Measurements from ENCODE around the gene GNAI2. TPM values are rescaled to one million over a fixed set of nuclear protein-coding genes. Genes with fewer than 3 reads are reported as not detected.
A peak's percentile ranks its signal among the peaks of the same experiment; 100 is the strongest.

The GNAI2 gene
- polyA plus RNA-seq, 1 of the 3 experiments (the other 2 are of a cell fraction): 649 TPM

GRCh38 chr3:50203113-50203808 is 32.7 kb upstream of the GNAI2 start:
- H3K27me3 ChIP-seq (ENCODE audit: insufficient read depth): peaks cover 44% of the 10 kb centered on the region
- no peaks in the 10 kb centered on the region for H3K9me2 ChIP-seq
- H3K4me2 ChIP-seq: no peak overlapping the region
- no peak overlapping the region for H3K27ac ChIP-seq (ENCODE audit: low read depth in 2 of 2, low read length in 1 of 2)
- H3K4me1 ChIP-seq (ENCODE audit: control insufficient read depth in 1 of 2, insufficient read depth in 2 of 2, low read depth in 1 of 2, low read length in 1 of 2): peaks cover 0 to 11% of the 10 kb centered on the region in 2 experiments; a peak in 1 of 4 replicates
- 92% methylated on average over 4 of the region's 9 CpGs for WGBS (ENCODE audit: low lambda C conversion rate)
- H4K20me1 ChIP-seq (ENCODE audit: insufficient read depth): no peaks in the 10 kb centered on the region
- DNase-seq: no peak
- TF ChIP-seq USF2 (IDR thresholded peaks at IDR 0.05; ENCODE audit: borderline replicate concordance, low read depth, low read length) (no peak), MAX (IDR thresholded peaks at IDR 0.05; ENCODE audit: low read depth) (no peak), EP300 (IDR thresholded peaks at IDR 0.05; ENCODE audit: borderline replicate concordance in 1 of 2, low read depth in 1 of 2, low read length in 1 of 2) (no peak), GABPA (IDR thresholded peaks at IDR 0.05; ENCODE audit: low read depth) (no peak), POLR2AphosphoS5 (IDR thresholded peaks at IDR 0.05; ENCODE audit: low read depth, low read length) (no peak), JUND (IDR thresholded peaks at IDR 0.05) (no peak)
- ChIA-PET CTCF (interaction anchor here (0.8 to 61.6 kb wide), 12 partner anchors 9 to 664 kb away, joined by 3 to 1375 read pairs (median 7); partner anchors contain the start of gene GNAT1), POLR2A (no interaction called here)
- no peak overlapping the region for H3K4me3 ChIP-seq (ENCODE audit: low read depth in 2 of 2, low read length in 1 of 2)
- H3K9me3 ChIP-seq: no peaks in the 10 kb centered on the region
- no peaks in the 10 kb centered on the region for H3K36me3 ChIP-seq (replicated peaks in 1 of 2; ENCODE audit: control insufficient read depth in 1 of 2, insufficient read depth in 2 of 2, low read length in 1 of 2)
- no peaks in the 10 kb centered on the region for H3K79me2 ChIP-seq (ENCODE audit: insufficient read depth)
- no peaks in the 10 kb centered on the region for H3F3A ChIP-seq (replicated peaks; ENCODE audit: insufficient read depth)
- H2AFZ ChIP-seq (ENCODE audit: low read depth): no peak overlapping the region
- no peak overlapping the region for H3K9ac ChIP-seq

GRCh38 chr3:50203809-50204803 is 31.9 kb upstream of the GNAI2 start:
- Histone ChIP-seq H3K4me2 (peak overlapping the region; percentile 55; the same call in 1 of the 2 replicates), H3F3A (replicated peaks; ENCODE audit: insufficient read depth) (no peaks in the 10 kb centered on the region), H3K4me1 (ENCODE audit: control insufficient read depth in 1 of 2, insufficient read depth in 2 of 2, low read depth in 1 of 2, low read length in 1 of 2) (peaks cover 0 to 11% of the 10 kb centered on the region in 2 experiments; a peak in 1 of 4 replicates), H3K27me3 (ENCODE audit: insufficient read depth) (peaks cover 35% of the 10 kb centered on the region), H3K9ac (no peak overlapping the region), H4K20me1 (ENCODE audit: insufficient read depth) (no peaks in the 10 kb centered on the region), H3K4me3 (ENCODE audit: low read depth in 2 of 2, low read length in 1 of 2) (no peak overlapping the region), H2AFZ (ENCODE audit: low read depth) (no peak overlapping the region), H3K36me3 (replicated peaks in 1 of 2; ENCODE audit: control insufficient read depth in 1 of 2, insufficient read depth in 2 of 2, low read length in 1 of 2) (no peaks in the 10 kb centered on the region), H3K9me3 (no peaks in the 10 kb centered on the region), H3K27ac (ENCODE audit: low read depth in 2 of 2, low read length in 1 of 2) (no peak overlapping the region), H3K79me2 (ENCODE audit: insufficient read depth) (no peaks in the 10 kb centered on the region), H3K9me2 (no peaks in the 10 kb centered on the region)
- POLR2A ChIA-PET: interaction anchor here (1.3 kb wide), 1 partner anchor 8 kb away, joined by 4 read pairs; no protein-coding TSS in a partner anchor
- WGBS (ENCODE audit: low lambda C conversion rate): 77% methylated on average over 10 of the region's 12 CpGs
- no peak for DNase-seq
- CTCF ChIA-PET: interaction anchor here (0.8 to 61.6 kb wide), 14 partner anchors 8 to 665 kb away, joined by 3 to 1375 read pairs (median 4); partner anchors contain the start of gene GNAT1
- TF ChIP-seq REST (IDR thresholded peaks at IDR 0.05; ENCODE audit: low read depth, low read length) (no peak), GATA2 (CRISPR knock-in tag; IDR thresholded peaks at IDR 0.05) (no peak), RXRA (IDR thresholded peaks at IDR 0.05; ENCODE audit: borderline replicate concordance, low read depth) (no peak)
